Stimulated activated CD8-positive, alpha-beta memory T cell treated with anti-CD3 and anti-CD28 coated beads, Interleukin-4, amount 100 ng/mL, for 4 hours (primary cell): ENCODE results near the gene POTEJ.
"Not testable (repeated sequence)": the region's sequence is repeated elsewhere in the genome, so short reads cannot be mapped to it uniquely, and the experiment has no call there.

Experiments
- DNase-seq, 2 donors: peaks; one replicate each; pipeline ENCODE4 v3.0.0-alpha.2; 2020; ENCODE audit warnings: low read depth in 2 of 2, low spot score in 1 of 2

POTEJ gene

DNA sequence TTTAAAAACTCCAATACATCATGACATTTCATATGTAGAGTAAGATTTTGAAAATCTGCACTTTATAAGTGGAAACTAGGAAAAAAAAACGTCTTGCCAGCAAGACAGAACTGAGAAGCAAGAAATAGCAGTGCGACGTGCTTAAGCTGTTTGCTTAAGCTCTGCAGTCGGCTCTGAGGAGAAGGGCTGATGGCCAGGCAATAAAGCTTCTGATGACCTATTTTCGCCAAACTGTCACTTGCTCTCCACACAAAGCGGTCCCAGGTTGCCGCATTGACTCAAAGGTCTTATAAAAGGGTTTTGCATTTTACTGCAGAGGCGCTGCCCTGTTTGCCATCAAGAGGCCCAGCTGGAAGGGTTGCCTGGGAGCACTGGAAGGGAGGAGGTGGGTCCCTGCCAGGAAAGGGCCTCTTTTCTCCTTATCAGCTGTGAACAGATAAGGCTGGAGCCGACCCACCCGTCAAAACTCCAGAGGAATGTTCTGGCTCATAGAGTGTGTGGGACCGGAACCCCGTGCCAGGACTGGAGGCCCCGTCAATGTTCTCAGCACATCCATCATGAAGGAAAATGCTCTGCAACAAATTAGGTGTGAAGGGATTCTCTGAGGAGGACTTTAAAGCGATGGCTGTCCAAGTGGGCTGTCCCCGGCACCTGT lies 9.5 kb upstream of the POTEJ start:
- not testable (repeated sequence) for DNase-seq

DNA sequence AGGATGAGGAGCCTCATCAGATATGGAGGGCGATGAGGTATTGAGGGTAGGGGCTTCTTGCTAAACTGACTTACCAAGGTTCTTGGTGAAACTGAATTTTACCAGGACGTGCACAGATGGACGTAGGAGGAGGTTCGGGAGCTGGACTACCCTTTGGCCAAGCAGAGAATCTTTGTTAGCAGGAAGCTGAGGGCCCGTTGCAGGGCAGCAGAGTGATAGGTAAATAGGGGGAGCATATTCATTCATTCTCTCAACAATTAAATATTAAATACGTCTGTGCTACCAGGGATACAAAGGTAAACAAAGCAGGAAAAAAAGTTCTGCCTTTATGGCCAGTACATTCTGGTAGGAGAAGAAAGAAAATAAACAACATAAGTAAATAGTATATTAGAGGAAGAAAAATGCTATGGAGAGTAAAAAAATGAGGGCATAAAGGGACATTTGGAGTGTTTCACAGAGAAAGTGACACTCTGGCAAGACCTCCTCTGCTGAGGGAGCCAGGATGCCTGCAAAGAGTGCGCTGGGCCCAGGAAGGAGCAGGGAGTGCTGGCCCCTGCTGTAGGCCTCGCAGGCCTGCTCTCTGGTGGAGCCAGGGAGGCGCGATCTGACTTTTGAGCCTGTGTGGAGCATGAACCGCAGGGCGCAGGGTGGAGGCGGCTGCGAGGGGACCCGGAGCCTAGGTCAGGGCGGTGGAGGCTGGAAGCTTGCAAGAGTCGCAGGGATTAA lies 2.8 kb upstream of the POTEJ start:
- not testable (repeated sequence) for DNase-seq

DNA sequence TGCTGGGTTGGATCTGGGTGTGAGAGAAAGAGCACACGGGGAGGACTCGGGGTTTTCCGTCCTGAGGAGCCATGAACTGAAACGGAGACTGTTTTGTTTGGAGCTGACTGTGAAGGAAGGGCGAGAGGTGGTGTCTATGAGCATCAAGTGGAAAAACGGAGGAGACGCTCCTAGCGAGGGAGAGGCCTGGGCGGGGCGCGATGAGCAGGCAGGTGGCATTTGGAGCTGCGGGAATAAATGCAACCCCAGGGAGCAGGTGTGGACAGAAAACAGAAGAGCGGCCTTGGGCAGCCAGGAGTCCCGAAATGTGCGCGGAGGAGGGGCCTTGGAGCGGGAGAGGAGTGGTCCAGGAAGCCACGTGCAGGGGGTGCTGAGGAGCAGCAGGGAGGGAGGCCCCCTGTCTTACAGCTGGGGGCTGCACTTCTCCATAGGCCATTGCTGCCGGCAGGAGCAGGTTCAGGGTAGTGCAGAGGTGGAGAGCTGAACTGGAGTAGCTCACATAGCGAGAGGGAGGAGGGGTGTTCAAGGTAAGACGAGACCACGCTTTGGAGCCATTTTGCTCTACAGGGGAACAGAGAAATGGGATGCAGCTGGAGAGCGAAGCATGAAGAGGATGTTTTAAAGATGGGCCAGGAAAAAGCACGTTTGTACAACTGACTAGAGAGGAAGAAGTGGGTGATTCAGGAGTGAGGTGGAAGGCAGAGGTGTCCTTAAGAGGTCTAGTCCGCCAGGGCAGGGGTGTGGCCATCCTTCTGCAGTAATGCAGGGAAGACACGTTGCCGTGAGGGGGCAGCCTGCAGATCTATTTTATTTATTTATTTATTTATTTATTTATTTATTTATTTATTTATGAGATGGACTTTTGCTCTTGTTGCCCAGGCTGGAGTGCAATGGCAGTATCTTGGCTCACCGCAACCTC lies 2.0 kb upstream of the POTEJ start:
- DNase-seq, result not testable (repeated sequence)

DNA sequence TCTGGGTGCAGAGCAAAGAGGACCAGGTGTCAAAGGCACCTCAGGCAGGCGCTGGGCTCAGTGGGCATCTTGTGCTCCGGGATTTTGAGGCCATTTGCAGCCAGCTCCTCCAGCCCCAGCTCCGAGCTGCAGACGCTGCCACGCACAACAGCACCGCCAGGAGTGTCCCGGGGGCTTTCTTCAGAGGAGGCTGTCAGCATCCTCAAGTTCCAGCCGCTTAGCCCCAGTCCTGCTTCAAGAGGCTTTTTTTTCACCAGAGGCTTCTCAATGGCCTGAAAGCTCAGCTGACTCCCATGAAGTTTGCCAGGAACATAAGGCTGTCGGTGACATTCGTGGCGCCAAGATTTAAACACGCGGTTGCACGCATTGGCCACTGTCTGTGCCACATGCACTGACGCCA lies 754 bp upstream of the POTEJ start:
- DNase-seq, result not testable (repeated sequence)

DNA sequence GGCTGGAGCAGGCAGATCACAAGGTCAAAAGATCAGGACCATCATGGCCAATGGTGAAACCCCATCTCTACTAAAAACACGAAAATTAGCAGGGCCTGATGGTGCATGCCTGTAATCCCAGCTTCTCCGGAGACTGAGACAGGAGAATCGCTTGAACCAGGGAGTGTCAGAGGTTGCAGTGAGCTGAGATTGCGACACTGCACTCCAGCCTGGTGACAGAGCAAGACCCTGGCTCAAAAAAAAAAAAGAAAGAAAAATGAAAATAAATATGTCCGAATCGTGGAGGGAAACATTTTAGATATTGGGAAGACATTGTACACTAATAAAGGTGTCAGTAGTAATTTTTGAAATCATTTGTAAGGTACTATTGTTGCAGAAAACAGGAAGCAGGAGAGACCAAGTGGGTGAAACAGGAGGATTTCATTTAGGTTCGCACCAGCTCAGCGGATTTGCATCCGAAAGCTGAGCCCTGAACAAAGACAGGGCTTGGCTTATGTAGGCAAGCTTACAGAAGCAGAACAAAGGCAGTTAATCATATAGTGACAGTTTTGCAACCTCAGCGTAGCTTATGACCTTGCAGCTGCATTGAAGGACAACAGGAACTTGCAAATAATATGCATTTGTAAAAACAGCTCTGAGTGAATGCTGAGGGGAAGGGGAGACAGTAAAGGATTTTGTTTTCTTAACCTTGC lies 17.7 kb downstream of the POTEJ start:
- DNase-seq, result not testable (repeated sequence)

DNA sequence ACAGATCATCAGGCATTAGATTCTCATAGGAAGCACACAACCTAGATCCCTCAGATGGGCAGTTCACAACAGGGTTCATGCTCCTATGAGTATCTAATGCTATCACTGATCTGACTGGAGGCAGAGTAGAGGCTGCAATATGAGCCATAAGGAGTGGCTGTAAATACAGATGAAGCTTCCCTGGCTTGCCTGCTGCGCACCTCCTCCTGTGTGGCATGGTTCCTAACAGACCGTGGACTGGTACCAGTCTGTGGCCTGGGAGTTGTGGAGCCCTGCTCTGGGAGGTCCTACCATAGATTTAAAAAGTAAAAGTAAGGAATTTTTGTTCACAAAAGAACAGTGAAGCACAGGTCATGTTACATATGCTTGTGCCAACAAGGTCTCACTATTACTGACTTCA lies 27.7 kb downstream of the POTEJ start:
- not testable (repeated sequence) for DNase-seq

DNA sequence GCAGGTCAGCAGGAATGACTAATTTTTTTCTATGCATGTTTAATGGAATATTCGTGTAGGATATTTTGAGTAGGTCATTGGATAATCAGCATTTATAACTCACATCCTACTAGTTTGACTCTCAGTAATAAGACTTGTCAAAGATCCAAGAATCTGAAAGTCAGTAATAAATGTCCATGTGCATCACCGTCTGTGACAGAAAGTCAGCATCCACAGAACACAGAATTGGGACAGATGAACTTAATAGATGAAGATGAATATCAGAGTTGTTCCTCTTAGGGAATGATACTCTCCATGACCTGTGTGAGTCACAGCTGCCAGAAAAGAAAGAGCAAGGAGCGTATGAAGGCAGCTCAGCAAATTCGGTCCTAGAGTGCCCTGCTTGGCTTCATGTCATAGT lies 30.4 kb downstream of the POTEJ start:
- not testable (repeated sequence) for DNase-seq

DNA sequence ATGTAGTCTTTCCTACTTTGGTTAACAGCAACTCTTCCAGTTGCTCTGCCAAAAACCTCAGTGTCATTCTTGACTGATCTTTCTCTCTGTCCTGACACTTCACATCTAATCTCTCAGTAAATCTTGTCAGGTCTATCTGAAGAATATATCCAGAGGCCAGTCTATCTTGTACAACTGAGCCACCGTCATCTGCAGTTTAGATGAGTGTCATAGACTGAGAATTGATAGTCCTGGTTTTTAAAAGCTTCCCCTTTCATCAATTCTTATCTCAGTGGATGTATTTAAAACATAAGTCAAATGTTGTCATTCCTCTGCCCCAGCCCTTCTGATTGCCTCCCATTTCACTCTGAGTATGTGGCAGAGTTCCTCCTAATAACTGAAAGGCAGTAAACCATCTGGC lies 38.0 kb downstream of the POTEJ start:
- DNase-seq, result not testable (repeated sequence)

DNA sequence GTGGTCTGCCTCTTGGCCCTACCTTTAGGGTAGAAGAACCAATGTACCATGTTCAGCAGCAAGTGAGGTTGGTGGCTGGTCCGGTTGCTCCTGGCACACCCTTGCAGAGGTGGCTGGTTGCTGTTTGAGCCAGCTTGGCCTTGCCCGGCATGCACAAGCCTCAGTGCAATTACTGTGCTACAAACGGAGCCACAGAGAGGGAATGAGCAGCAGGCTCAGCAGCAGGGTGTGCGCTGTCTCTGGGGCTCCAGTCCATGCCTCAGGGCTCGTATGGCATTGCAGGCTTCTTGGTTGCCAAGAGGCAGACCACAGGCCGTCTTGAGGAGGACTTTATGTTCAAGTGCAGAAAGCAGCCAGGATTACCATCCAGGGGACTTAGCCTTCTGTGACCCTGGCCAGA lies 53.3 kb downstream of the POTEJ start:
- DNase-seq, result not testable (repeated sequence)

DNA sequence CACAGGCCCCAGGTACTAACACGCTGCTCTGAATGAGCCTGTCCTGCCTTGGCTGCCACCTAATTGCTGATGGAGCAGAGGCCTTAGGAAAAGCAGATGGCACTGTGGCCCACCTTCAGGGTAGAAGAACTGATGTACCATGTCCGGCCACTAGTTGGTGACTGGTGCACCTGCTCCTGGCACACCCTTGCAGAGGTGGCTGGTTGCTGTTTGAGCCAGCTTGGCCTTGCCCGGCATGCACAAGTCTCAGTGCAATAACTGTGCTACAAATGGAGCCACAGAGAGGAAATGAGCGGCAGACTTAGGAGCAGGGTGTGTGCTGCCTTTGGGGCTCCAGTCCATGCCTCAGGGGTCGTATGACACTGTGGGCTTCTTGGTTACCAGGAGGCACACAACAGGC lies 54.4 kb downstream of the POTEJ start:
- not testable (repeated sequence) for DNase-seq

DNA sequence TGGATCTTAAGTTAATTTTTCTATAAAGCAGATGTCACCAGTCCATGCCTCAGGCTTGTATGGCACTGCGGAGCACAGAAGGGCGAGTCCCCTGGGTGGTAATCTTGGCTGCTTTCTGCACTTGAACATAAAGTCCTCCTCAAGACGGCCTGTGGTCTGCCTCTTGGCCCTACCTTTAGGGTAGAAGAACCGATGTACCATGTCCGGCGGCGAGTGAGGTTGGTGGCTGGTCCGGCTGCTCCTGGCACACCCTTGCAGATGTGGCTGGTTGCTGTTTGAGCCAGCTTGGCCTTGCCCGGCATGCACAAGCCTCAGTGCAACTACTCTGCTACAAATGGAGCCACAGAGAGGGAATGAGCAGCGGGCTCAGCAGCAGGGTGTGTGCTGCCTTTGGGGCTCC lies 56.3 kb downstream of the POTEJ start:
- not testable (repeated sequence) for DNase-seq

DNA sequence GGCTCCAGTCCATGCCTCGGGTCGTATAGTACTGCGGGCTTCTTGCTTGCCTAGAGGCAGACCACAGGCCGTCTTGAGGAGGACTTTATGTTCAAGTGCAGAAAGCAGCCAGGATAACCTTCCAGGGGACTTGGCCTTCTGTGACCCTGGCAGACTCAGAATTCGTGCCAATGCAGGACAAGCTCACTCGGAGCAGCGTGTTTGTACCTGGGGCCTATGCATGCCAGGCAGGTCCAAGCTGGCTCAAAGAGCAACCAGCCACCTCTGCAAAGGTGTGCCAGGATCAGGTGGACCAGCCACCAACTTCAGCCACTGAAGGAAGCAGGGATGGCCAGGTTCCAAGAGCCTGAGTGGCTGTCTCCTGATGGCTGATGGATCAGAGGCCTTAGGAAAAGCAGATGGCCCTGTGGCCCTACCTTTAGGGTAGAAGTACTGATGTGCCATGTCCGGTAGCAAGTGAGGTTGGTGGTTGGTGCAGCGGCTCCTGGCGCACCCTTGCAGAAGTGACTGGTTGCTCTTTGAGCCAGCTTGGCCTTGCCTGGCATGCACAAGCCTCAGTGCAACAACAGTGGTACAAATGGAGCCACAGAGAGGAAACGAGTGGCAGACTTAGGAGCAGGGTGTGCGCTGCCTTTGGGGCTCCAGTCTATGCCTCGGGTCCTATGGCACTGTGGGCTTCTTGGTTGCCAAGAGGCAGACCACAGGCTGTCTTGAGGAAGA lies 58.9 kb downstream of the POTEJ start:
- DNase-seq, result not testable (repeated sequence)

DNA sequence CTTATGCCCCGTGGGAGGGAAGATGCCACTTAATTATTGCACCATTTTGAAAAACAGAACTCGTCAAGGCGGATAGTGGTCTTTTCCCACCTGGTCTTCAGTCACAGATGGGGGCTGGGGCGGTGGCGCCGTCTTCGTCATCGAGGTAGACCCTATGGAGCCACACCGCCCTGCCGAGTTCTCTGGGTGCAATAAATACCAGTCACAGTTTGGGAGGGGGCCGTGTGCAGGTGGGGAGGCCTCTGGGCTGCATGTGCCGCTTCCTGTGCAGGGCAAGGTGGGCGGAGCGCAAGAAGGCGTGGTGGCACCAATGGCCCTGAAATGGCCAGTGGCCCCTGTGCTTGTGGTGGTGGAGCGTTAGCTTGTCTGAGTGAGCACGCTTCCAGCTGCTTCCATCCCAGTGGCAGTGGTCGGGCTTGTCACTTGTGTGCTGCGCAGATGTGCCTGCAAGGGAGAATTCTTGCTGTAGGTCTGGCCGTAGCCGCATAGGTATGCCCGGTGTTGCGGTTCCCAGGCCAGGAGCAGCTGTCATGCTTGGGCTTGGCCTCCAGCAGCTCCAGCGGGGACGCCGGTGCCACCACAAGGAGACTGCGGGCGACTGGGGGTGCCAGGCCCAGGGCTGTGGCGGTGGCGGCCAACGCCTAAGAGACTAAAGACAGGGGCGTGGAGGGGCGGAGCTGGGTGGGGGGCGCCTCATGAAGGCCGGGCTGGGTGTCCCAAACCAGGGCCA lies 81.0 kb downstream of the POTEJ start:
- not testable (repeated sequence) for DNase-seq

DNA sequence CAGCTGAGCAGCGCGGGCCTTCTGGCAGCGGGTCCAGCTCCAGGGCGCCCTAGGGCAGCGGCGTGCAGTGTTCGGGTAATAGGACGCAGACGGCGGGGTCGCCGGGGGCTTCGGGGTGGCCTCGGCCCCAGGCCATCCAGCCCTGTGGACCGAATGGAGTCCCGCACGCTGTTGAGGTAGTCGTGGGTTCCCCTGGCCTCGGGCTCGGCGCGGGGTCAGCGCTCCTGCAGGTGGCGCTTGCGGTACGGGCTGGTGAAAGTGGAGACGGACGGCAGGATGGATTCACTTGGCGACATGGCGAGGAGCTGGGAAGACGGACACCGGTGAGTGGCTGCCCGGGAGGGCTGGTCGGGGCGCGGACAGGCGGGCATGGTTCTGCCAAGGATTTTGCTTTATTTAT lies 82.2 kb downstream of the POTEJ start:
- not testable (repeated sequence) for DNase-seq

DNA sequence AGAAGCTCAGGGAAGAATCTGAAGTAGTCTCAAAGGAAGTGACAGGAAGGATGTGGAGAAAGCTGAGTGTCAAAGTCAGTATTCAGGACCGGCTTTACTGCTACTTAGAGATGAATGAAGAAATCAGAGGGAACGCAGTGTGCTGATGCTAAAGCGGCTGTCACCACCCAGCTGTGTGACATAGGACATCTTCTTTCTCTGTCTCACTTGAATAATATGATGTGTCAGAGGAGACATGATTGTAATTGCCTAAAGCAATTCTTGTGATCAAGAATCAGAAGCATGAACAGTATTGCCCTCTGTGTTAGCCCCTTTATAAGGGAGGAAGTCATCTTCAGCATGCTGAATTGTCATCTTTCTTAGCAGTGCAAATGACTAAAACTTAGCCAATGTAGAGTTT lies 92.0 kb downstream of the POTEJ start:
- DNase-seq, result not testable (repeated sequence)
